Fibroblast of mammary gland (primary cell): Measurements from ENCODE around the gene TNS3.

Experiments used
- DNase-seq: peaks from one replicate; pipeline ENCODE4 v3.0.0-alpha.2; 2010; ENCODE audit warnings: low read depth
- H3K4me3 ChIP-seq: 2 replicates; pipeline ENCODE4 v1.5.1; 2011; ENCODE audit warnings: low read depth, mild to moderate bottlenecking, low read length, moderate library complexity; ENCODE audit not compliant: control insufficient read depth
- CTCF ChIP-seq: conservative IDR thresholded peaks from 2 replicates; pipeline ENCODE4 v1.5.1; 2011; ENCODE audit warnings: low read depth, low read length, inconsistent platforms; ENCODE audit not compliant: control insufficient read depth, insufficient read depth

Gene TNS3

DNA sequence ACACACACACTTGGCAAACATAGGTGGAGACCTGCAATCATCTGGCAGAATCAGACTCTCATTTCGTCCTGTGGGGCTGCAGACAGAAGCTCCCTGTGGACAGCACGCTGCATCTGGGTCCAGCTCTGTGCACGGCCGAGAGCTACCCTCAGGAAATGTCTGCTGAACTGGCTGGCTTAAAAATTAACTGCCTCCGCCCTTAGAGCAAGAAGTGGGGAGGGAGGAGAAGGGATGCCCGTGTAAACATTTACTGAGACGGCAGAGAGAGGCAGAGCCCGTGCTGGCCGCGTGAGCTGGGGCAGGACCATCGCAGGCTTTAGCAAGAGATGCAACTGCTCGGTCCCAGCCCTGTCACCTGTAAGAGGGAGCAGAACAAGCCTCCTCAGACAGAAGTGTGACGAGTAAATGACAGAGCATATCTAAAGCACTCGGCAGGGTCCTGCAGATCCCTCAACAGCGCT, 81.8 kb downstream of the TNS3 start:
- DNase-seq = no peak
- TF ChIP-seq CTCF = no peak
- no peak overlapping the region for H3K4me3 ChIP-seq

GRCh38 chr7:47498229-47499056, 83.5 kb downstream of the TNS3 start:
- DNase-seq = no peak
- no peak overlapping the region for H3K4me3 ChIP-seq
- no peak for TF ChIP-seq CTCF

GRCh38 chr7:47497367-47498096, 84.4 kb downstream of the TNS3 start:
- H3K4me3 ChIP-seq = no peak overlapping the region
- no peak for DNase-seq
- TF ChIP-seq CTCF = no peak

DNA sequence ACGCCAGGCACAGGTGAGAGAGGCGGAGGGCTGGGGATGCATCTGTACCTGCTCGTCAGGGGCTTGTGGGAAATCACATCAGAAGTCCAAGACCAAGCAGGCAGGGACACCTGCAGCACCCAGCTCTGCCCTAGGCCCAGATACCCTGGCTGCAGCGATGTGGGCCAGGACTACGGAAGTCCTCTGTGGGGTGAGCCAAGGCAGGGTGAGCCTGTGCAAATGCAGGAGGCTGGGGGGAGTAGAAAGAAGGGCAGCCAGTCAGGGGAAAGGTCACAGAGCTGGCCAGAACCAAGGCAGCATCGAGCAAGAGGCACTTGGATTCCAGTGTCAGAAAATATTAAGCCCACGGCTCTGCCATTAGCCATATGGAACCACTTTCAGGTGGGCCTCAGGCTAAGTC, 85.2 kb downstream of the TNS3 start:
- no peak overlapping the region for H3K4me3 ChIP-seq
- TF ChIP-seq CTCF = no peak
- DNase-seq = no peak

DNA sequence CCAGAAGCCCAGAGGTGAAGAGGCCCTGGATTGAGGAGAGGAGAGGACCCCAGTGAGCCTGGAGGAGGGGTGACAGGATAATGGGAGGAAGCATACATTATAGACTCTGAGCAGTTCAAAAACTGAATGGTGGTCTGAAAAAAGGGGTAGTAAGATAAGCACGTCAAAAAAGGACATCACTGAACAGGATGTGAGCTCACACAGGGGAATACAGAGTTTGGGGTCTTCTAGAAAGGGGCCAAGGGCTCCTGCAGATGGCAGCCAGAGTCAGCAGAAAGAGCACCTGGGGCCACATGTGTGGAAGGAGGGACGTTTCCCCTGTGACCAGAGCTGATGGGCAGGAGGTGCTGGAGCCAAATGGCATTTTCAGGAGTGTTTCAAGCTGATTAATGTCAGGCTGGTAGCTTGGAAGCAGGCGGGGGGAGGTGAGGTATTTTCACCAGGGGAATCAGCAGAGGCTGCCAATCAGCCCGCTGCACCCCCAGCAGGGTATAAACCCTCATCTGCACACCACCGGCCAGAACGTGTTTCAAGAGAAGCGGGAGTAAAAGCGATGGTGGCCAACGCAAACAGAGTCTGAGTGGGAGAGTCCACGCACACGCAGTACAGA, 85.8 kb downstream of the TNS3 start:
- TF ChIP-seq CTCF = no peak
- no peak for DNase-seq
- no peak overlapping the region for H3K4me3 ChIP-seq

DNA sequence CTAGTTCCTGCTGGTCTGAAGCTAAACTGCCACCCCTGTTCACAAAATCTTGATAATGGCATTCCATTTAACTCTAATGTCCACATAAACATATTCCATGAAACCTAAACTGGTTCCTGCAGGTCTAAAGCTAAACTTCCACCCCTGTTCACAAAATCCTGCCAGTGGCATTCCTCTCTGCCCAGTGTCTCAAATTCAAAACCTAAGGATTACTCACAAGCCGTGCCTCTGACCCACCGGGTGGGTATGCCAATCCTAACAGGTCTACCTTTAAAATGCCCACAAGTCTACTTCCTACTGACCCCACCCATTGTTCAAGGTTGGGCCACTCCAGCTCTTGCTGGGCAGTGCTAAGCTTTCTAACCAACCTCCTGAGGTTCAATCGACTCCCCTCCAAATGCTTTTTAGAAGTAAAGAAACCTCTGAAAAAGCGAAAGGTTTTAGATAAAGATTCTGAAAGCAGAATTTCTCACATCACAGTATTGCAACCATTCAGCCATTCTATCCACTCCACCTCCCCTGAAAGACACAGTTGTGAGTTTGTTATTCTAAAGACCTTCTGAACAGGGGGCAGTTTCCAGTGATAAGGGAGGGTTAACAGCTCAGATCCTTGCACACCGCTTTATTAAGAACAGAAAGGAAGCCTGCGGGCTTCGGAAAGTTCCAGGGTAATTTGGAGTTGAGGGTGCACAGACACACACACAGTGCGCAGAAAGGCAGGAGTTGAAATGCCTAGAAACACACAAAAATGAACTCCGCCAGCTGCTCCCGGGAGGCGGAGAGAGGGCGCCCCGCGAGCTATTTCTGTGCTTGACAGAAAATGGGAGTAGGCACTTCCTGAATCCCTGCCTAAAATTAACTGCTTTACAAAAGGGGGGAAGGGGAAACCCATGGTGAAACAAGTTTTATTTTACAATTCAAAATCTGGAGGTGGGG, 87.7 kb downstream of the TNS3 start:
- TF ChIP-seq CTCF = no peak
- no peak overlapping the region for H3K4me3 ChIP-seq
- DNase-seq = no peak
